ENCODE results near the gene CEP70. TPM values are rescaled to one million over a fixed set of nuclear protein-coding genes. Genes with fewer than 3 reads are reported as not detected.

Gene CEP70
- total and polyA plus RNA-seq, 2 of the 13 experiments (the other 11 are each of a cell fraction or from before 2014, with no cell fraction given): 4.0 to 22.3 TPM

- 0 out of 2 replicates have a peak, but pooled peaks have one; percentile 14 for TF ChIP-seq KIAA2018 (CRISPR knock-in tag; IDR thresholded peaks at IDR 0.05; ENCODE audit: borderline replicate concordance)
- TF ChIP-seq CSRNP1 (CRISPR knock-in tag; IDR thresholded peaks at IDR 0.05): peak; percentile 93
- TF ChIP-seq ZZZ3 (CRISPR knock-in tag; IDR thresholded peaks at IDR 0.05; ENCODE audit: borderline replicate concordance): no peak
- no peak for TF ChIP-seq RFX3 (CRISPR knock-in tag; IDR thresholded peaks at IDR 0.05)
- TF ChIP-seq SP1 (IDR thresholded peaks at IDR 0.05): no peak; the same call in 1 of the 2 replicates
- peak; percentile 90 for TF ChIP-seq SP1 (CRISPR knock-in tag; IDR thresholded peaks at IDR 0.05)
- TF ChIP-seq ATF4 (CRISPR knock-in tag; IDR thresholded peaks at IDR 0.05): peak in 1 of 2 experiments; percentile 83; a peak in 2 of 4 replicates
- no peak for TF ChIP-seq ZBTB4 (CRISPR knock-in tag; IDR thresholded peaks at IDR 0.05; ENCODE audit: borderline replicate concordance)
- TF ChIP-seq RAD51 (IDR thresholded peaks at IDR 0.05; ENCODE audit: borderline replicate concordance): no peak
- TF ChIP-seq AHR (CRISPR knock-in tag; IDR thresholded peaks at IDR 0.05): 0 out of 2 replicates have a peak, but pooled peaks have one; percentile 26
- TF ChIP-seq ZNF713 (CRISPR knock-in tag; IDR thresholded peaks at IDR 0.05): no peak
- peak; percentile 43; the same call in 1 of the 2 replicates for TF ChIP-seq ZNF143 (CRISPR knock-in tag; IDR thresholded peaks at IDR 0.05)
- no peak for TF ChIP-seq TP53 (CRISPR knock-in tag; conservative IDR thresholded peaks at IDR 0.05)
- no peak for TF ChIP-seq PAWR (CRISPR knock-in tag; IDR thresholded peaks at IDR 0.05; ENCODE audit: borderline replicate concordance)
Observed at GRCh38 chr3:138594150-138594934, at the start of gene CEP70 (continued).
